PC-9 (cell line): ENCODE results near the gene PARVG.

Experiments used
- CTCF ChIP-seq: fragments of 200-600 bp; sonication (generic); conservative IDR thresholded peaks from 2 replicates; pipeline ENCODE4 v1.6.1; 2017; ENCODE audit warnings: mixed run types, antibody characterized with exemption, mild to moderate bottlenecking, moderate library complexity
- EZH2 ChIP-seq: fragments of 200-600 bp; sonication (generic); IDR thresholded peaks from 2 replicates; pipeline ENCODE4 v1.8.0; 2017; ENCODE audit warnings: antibody characterized with exemption, low read depth

DNA sequence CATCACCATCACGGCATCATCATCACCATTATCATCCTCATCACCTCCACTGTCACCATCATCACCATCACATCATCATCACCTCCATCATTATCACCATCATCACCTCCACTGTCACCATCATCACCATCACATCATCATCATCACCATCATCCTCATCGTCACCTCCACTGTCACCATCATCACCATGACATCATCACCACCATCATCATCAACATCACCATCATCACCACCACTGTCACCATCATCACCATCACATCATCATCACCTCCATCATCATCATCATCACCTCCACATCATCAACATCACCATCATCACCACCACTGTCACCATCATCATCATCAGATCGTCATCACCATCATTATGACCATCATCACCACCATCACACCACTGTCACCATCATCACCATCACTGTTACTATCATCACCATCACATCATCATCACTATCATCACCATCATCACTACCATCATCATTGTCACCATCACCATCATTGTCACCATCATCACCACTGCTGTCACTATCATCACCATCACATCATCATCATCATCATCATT lies 32.8 kb downstream of the PARVG start:
- no peak for TF ChIP-seq CTCF
- TF ChIP-seq EZH2: no peak
